Activated naive CD8-positive, alpha-beta T cell (primary cell): ENCODE measurements around the gene ZNF213.
"Not testable (repeated sequence)": the region's sequence is repeated elsewhere in the genome, so short reads cannot be mapped to it uniquely, and the experiment has no call there.

Experiments
- H3K27ac Mint-ChIP-seq: one replicate; pipeline ENCODE4 v1.8.0; 2021; ENCODE audit warnings: mixed read lengths
- H3K27me3 Mint-ChIP-seq: one replicate; pipeline ENCODE4 v1.8.0; 2021; ENCODE audit warnings: mixed read lengths
- H3K36me3 Mint-ChIP-seq: one replicate; pipeline ENCODE4 v1.8.0; 2021; ENCODE audit warnings: mixed read lengths
- H3K4me1 Mint-ChIP-seq: one replicate; pipeline ENCODE4 v1.8.0; 2021; ENCODE audit warnings: low read depth, mixed read lengths
- H3K4me3 Mint-ChIP-seq: one replicate; pipeline ENCODE4 v1.8.0; 2021; ENCODE audit warnings: mild to moderate bottlenecking, mixed read lengths
- H3K9me3 Mint-ChIP-seq: one replicate; pipeline ENCODE4 v1.8.0; 2021; ENCODE audit warnings: low read depth, mixed read lengths

Gene ZNF213

DNA sequence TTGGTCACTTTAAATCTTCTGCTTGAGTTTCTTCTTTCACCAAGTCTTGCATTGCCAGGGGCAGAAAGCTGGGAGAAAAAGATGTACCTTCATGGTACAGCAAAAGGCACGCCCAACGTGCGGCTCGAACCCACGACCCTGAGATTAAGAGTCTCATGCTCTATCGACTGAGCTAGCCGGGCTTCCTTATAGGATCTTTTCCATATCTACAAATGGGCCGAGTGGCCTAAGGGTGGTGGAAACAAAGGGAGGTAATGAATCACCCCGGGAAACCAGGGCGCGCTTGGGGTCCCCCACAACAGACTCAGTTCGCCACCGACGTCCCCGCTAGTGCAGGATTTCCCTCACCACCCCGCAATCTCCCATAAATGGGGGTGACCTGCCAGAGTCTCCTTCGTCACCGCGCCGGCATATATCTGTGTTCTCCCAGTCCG lies 45.6 kb downstream of the ZNF213 start:
- H3K27me3 Mint-ChIP-seq: peaks cover 51% of the 10 kb centered on the region
- no peaks in the 10 kb centered on the region for H3K9me3 Mint-ChIP-seq
- H3K4me1 Mint-ChIP-seq: peaks cover 20% of the 10 kb centered on the region
- peak overlapping the region; percentile 41 for H3K27ac Mint-ChIP-seq
- no peak overlapping the region for H3K4me3 Mint-ChIP-seq
- H3K36me3 Mint-ChIP-seq: peaks cover 4% of the 10 kb centered on the region

DNA sequence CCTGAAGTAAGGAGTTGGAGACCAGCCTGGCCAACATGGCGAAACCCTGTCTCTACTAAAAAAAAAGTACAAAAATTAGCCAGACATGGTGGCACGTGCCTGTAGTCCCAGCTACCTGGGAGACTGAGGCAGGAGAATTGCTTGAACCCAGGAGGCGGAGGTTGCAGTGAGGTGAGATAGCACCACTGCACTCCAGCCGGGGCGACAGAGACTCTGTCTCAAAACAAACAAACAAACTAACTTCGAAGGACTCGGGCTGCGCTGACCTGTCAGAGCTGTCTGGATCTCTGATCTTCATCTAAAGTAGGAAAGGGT lies 47.4 kb downstream of the ZNF213 start:
- Mint-ChIP-seq H3K27ac (peak overlapping the region; percentile 93), H3K4me3 (peak overlapping the region; percentile 84), H3K4me1 (peaks cover 21% of the 10 kb centered on the region), H3K27me3 (peaks cover 42% of the 10 kb centered on the region)
- not testable (repeated sequence) for H3K9me3 Mint-ChIP-seq, H3K36me3 Mint-ChIP-seq

DNA sequence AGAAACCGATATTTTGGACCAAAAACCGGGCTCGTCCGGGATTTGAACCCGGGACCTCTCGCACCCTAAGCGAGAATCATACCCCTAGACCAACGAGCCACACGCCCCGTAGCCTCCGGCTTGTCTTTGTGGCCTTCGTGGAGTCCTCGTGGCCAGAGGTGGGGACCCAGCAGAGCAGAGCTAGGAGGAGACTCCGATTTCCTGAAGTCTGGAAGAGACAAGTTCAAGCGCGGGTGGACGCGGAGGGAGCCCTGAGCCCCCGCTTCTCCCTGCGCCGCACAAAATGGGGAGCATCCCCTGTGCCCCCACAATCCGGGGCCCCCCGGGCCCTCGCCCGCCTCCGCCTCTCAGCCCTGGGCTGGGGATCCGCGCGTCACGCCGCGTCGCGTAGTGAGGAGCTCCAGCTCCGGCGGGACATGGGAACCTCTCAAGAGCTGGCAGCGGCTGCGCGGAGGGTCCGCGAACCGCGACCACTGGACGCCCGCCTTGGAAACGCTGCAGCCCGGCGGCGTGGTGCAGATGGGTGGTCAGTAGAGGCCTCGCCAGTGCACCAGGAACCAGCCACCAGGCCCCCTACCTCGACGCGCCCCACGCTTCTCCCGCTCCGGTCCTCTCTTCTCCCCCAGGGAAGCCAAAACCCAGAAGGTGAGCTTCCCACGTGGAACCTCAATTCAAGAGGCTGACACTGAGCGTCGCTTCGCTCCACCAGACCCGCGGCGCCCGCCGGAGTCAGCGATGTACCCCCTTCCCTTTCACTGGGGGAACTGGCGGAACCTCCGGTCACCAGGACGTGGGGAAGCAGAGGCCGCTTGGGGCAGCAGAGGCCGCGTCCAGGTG lies 48.0 kb downstream of the ZNF213 start:
- Mint-ChIP-seq H3K36me3 (peaks cover 4% of the 10 kb centered on the region), H3K4me1 (peaks cover 26% of the 10 kb centered on the region), H3K4me3 (peak overlapping the region; percentile 84), H3K27me3 (peaks cover 39% of the 10 kb centered on the region), H3K9me3 (no peaks in the 10 kb centered on the region), H3K27ac (peak overlapping the region; percentile 93)

DNA sequence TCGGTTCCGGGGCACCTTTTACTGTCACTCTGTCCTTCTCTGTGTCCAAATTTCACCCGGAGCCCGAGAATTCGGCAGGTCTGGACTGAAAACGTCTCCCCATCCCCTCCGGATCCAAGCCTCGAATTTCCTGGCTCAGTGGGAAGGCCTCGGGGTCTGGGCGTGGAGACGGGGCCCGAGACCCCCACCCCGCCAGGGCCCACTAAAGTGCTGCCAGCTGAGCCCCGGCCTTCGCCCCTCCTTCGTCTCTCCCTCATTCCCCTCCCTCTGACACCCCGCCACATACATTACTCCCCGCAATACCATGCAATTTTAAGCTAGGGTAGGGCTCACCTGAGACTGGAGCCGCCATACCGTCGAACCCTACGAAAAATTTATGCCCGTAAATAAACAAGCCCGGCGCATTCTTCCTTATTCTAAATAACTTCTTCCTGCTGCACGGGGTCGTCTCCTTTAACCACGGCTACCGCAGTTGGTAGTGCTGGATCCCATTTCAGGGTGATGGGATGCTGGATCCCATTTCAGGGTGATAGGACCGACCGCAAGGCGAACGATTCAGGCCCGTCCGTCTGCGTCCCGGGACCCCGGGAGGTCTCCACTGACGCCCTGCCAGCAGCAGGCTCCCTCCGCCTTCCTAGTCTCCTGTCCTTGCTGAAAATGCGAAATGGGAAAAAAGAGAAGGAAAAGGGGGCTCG lies 48.8 kb downstream of the ZNF213 start:
- H3K4me1 Mint-ChIP-seq: peaks cover 32% of the 10 kb centered on the region
- no peaks in the 10 kb centered on the region for H3K9me3 Mint-ChIP-seq
- H3K27ac Mint-ChIP-seq: peak overlapping the region; percentile 76
- H3K36me3 Mint-ChIP-seq: peaks cover 4% of the 10 kb centered on the region
- H3K27me3 Mint-ChIP-seq: peaks cover 36% of the 10 kb centered on the region
- H3K4me3 Mint-ChIP-seq: peak overlapping the region; percentile 82

DNA sequence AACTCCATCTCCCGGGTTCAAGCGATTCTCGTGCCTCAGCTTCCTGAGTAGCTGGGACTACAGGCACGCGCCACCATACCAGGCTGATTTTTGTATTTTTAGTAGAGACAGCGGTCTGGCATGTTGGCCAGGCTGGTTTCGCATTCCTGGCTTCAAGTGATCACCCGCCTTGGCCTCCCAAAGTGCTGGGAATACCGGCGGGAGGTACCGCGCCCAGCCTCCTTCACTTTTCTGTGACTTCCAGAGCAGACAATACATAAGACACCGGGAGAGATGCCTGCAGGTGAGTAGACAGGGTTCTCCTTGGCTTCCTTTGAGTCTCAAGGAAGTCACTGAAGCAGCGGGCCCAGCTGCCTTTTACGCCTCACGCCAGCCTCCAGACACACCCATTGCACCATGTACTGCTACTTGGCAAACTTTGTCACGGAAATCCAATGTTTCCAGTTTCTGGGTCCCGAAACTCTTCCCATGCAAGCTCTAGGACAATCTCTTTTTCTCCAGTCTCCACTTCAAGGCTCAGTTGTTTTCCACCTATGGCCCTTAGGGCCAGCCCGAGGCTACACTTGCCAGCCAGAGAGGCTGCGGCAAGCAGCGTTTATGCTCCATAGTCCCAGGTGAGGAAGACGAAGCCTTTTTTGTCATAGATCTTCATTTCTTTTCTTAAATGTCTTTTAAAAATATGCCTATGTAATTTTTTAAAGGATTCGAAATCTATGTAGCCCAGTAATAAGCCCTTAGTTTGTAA lies 52.3 kb downstream of the ZNF213 start:
- Mint-ChIP-seq H3K4me3 (peak overlapping the region; percentile 81), H3K4me1 (peaks cover 54% of the 10 kb centered on the region), H3K36me3 (peaks cover 4% of the 10 kb centered on the region), H3K27ac (peak overlapping the region; percentile 8), H3K9me3 (no peaks in the 10 kb centered on the region), H3K27me3 (peaks cover 30% of the 10 kb centered on the region)

DNA sequence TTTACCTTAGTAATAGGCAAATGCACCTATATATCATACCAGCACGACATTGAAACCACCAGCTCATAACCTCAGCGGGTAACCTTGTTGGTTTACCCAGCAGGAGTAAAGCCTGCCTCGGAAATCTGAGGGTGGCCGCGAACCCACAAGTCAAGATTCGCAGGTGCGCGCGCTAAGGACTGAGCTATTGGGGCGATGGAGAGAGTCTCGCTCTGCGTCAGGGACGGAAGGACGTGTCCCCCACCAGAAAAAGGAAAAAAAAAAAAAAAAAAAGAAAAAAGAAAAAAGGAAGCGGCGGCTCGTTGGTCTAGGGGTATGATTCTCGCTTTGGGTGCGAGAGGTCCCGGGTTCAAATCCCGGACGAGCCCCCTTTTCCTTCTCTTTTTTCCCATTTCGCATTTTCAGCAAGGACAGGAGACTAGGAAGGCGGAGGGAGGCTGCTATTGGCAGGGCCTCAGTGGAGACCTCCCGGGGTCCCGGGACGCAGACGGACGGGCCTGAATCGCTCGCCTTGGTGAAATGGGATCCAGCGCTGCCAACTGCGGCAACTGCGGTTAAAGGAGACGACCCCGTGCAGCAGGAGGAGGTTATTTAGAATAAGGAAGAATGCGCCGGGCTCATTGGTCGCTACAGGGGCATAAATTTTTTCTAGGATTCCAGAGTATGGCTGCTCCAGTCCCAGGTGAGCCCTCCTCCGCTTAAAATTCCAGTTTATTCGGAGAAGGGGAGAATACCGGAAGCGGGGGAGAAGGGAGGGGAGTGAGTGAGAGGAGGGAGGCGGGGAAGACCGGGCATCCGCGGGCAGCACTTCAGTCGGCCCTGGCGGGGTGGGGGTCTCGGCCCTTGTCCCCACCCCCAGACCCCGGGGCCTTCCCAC lies 53.2 kb downstream of the ZNF213 start, which contains the start of gene OR1F1:
Gene OR1F1, plus strand, starts transcription at position 407 of the 877 bp plus-strand sequence.
- peak within 1 kb of the TSS; percentile 81 for H3K27ac Mint-ChIP-seq
- peaks cover 4% of the 10 kb centered on the region for H3K36me3 Mint-ChIP-seq
- peak within 1 kb of the TSS; percentile 81 for H3K4me3 Mint-ChIP-seq
- peaks cover 49% of the 10 kb centered on the region for H3K4me1 Mint-ChIP-seq
- H3K27me3 Mint-ChIP-seq: peaks cover 29% of the 10 kb centered on the region
- no peaks in the 10 kb centered on the region for H3K9me3 Mint-ChIP-seq

DNA sequence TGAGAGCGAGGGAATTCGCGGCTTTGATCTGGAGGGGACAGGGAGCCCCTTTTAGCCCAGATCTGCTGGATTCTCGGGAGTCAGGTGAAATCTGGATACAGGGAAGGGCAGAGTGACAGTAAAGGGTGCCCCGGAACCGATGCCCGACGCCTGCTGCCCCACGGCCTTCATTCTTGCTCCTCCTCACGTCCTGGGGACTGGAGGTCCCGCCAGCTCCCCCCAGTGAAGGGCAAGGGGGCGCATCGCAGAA lies 53.8 kb downstream of the ZNF213 start:
- H3K4me3 Mint-ChIP-seq: peak overlapping the region; percentile 81
- H3K27ac Mint-ChIP-seq: no peak overlapping the region
- H3K36me3 Mint-ChIP-seq: peaks cover 4% of the 10 kb centered on the region
- H3K4me1 Mint-ChIP-seq: peaks cover 45% of the 10 kb centered on the region
- H3K9me3 Mint-ChIP-seq: no peaks in the 10 kb centered on the region
- H3K27me3 Mint-ChIP-seq: peaks cover 27% of the 10 kb centered on the region

DNA sequence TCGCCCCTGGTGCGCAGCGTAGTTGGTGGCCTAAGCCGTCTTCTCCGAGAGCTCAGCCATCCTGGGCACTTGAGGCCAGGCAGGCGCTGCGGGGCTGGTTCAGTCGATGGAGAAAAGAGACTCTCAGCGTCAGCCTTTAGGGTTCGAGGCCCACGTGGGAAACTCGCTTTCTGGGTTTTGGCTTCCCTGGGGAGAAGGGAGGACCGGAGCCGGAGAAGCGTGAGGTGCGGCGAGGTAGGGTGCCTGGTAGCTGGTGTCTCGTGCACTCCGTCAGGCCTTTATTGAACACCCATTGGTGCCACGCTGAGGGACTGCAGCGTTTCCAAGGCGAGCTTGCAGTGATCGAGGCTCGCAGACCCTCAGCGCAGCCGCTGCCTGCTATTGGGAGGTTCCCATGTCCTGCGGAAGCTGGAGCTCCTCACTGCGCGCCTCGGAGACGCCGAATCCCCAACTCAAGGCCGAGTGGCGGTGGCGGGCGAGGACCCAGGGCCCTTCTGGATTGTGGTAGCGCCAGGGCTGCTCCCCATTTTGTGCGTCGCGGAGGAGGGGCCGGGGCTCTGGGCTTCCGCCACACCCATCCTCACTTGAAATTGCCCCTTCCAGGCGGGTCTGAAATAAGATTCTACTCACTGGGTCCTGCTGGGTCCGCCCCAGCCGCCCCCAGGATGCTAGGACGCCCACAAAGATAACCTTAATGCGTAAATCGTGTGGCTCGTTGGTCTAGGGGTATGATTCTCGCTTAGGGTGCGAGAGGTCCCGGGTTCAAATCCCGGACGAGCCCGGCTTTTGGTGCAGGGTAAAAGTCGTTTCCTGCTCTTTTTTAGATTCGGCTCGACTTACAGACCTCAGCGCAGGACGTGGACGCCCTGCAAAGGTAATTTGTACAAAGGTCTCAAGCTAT lies 54.3 kb downstream of the ZNF213 start:
- Mint-ChIP-seq H3K4me1 (peaks cover 41% of the 10 kb centered on the region), H3K4me3 (peak overlapping the region; percentile 81)

DNA sequence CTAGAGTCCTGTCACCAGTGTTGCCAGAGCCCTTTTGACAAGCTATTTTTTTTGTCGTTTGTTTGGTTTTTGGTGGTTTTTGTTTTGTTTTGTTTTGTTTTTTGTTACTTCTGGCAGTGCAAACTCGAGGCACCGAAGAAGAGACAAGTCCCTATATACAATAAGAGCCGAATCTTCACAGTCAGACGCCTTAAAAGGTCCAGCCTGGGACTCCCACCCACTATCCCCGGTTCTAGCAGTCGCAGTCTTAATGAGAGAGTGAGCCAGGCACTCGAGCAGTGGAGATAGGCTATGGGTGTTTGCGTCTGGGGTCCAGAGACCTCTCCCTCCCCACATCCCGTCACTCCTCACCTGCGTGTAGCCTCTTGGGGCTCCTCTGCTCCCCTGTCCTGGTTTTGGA lies 55.0 kb downstream of the ZNF213 start:
- no peaks in the 10 kb centered on the region for H3K9me3 Mint-ChIP-seq
- peak overlapping the region; percentile 81 for H3K27ac Mint-ChIP-seq
- peaks cover 2% of the 10 kb centered on the region for H3K36me3 Mint-ChIP-seq
- peak overlapping the region; percentile 81 for H3K4me3 Mint-ChIP-seq
- peaks cover 31% of the 10 kb centered on the region for H3K27me3 Mint-ChIP-seq
- H3K4me1 Mint-ChIP-seq: peaks cover 38% of the 10 kb centered on the region

More for the DNA sequence above, 54.3 kb downstream of the ZNF213 start:
- no peaks in the 10 kb centered on the region for H3K9me3 Mint-ChIP-seq
- peak overlapping the region; percentile 81 for H3K27ac Mint-ChIP-seq
- peaks cover 30% of the 10 kb centered on the region for H3K27me3 Mint-ChIP-seq
- peaks cover 2% of the 10 kb centered on the region for H3K36me3 Mint-ChIP-seq

DNA sequence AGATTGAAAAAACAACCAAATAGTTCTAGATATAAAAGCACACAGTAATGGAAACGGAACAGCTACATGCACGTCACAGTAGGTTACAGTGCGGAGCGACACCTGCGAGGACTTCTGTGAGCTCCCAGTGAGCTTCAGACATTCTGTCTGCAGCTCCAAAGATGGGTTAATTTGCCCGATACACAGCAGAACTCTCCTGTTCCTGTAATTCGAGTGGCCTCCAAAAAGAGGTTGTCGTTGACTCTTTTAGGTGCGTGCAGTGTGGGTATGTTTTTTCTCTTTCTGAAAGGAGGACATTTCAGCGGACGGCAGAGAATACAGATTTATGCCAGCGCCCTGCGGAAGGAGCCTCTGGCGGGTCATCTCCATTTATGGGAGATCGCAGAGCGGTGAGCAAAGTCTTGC lies 56.1 kb downstream of the ZNF213 start:
- H3K27ac Mint-ChIP-seq: peak overlapping the region; percentile 66
- peaks cover 33% of the 10 kb centered on the region for H3K27me3 Mint-ChIP-seq
- H3K4me1 Mint-ChIP-seq: peaks cover 37% of the 10 kb centered on the region

More for the DNA sequence above, 56.1 kb downstream of the ZNF213 start:
- peak overlapping the region; percentile 71 for H3K4me3 Mint-ChIP-seq
- H3K9me3 Mint-ChIP-seq: no peaks in the 10 kb centered on the region
- peaks cover 2% of the 10 kb centered on the region for H3K36me3 Mint-ChIP-seq
